Central memory CD4-positive, alpha-beta T cell (primary cell): ENCODE results near the gene MAVS.
"Not testable (repeated sequence)": the region's sequence is repeated elsewhere in the genome, so short reads cannot be mapped to it uniquely, and the experiment has no call there.

ENCODE experiments used
- DNase-seq: peaks from one replicate; pipeline ENCODE4 v3.0.0; 2022

Gene MAVS

DNA sequence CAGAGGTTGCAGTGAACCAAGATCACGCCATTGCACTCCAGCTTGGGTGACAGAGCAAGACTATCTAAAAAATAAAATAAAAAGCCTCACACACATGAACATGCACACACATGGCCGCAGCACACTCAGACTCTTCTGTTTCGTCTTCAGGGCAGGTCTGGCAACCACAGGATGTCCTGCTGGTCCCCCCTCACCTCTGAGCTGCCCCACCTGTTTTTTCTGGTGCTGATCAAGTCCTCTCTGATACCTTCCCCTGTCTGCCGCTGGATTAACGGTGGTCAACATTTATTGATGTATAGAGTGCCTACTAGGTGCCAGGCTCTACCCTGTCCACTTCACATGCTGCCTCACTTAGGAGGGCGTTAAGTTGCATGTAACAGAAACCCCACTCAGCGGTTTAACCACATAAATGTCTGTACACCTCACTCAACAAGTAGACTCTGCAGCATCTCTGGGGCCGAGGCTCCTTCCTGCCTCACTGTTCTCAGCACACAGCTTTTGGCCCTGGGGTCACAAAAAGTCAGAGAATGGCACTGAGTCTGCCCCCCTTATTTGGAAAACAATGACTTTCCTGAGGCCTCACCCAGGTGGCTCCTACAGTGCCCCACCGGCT is 30.8 kb upstream of the MAVS start:
- DNase-seq = peak; percentile 44

DNA sequence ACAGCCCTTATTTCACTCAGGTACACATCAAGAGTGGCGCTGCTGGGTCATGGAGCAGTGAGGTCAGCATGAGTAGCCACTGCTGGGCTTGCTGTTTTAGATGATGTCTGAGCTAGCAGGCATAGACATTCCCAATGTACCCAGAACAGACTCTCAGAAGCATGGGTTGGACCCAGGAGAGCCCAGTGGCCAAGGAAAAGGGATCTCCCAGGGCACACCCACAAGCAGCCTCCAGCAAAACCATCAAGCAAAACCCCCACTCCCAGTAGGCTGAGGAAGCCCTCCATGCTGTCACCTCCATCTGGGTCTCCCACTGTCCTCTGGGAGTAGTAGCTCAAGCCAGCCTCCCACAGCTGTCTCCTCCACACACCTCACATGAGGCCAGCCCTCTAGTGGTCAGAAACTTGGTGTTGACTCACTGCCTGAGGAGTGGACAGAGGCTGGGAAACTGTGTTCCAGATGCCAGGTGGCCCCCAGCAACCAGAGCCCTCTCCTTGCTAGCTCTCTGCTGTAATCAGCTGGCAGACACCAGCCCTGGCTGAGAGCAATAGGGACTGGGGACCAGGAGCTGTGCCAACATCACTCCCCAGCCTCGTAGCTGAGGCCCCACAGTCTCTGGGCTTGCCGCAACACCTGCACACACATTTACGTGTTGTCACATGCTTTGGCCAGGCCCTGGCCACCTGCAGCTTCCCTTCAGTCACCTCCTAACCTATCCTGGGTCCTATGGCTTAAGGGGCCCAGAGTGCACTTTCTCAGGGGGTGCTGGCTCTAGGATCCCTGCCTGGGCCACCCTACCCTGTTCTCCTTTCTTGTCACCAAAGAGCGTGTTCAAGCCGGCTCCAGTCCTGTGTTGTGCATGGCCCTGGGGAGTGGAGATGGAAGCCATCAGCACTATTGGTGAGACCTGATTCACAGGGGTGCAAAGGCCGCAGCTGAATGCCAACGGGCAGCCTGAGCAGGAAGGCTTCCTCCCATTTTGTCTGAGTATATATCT is 28.2 kb upstream of the MAVS start:
- DNase-seq = no peak

DNA sequence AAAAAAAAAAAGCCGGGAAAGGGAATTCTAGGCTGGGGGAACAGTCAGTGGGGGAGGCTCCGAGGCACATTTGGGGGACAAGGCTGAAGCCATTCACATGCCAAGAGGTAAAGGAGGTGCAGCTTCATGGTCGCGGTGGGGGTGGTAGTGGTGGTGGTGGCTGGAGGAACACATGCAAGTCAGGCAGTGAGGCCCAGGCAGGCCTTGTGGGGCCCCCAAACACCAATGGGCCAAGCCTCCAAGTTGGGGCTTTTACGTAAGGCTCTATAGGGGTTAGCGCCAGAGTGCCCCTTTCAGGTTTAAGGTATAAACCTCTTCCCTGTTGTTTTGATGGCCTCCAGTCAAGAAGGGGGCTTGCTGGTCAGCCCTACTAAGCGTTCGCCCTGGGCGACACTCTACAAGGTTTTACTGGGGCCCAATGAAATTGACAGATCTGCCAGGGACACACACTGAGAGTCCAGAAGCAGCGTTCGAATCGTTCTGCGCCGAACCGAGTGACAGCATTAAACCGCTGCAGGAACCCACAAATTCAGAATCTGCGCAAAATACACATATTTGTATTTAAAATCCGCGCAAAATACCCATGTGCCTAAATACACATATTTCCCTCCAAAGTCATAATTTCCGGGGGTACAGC is 27.1 kb upstream of the MAVS start:
- DNase-seq = no peak

GRCh38 chr20:3820048-3820900 is 26.4 kb upstream of the MAVS start, which contains the start of gene AP5S1:
TSS of gene AP5S1 (plus strand) at chr20:3820547. CDS start at chr20:3822118, 1,571 bp downstream.
- peak; percentile 90 for DNase-seq

DNA sequence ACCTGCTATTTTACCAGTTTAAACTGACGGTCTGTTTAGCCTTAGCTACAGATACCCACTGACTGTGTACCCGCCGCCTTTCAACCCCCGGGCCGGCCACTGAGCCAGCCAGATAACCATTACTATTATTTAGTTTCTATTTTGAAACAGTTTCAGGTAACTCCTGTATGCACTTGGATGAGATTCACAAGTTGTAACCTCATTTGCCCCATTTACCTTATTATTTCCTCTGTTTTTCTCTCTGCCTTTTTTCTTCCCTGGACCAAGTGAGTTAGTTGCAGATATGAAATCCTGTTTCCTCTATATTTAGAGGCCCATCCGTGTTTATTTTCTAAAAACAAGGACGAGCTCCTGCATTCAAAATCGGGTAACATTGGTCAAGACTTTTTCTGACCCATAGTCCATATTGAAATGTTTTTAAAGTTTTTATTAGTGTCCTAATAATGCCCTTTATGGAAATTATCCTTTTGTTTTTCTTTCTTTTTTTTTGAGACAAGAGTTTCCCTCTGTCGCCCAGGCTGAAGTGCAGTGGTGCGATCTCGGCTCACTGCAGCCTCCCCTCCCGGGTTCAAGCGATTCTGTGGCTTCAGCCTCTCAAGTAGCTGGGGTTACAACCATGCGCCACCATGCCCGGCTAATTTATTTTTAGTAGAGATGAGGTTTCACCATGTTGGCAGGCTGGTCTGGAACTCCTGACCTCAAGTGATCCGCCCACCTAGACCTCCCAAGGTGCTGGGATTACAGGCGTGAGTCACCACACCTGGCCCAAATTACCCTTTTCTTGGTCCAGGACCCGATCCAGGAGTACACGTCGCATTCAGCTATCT is 25.5 kb upstream of the MAVS start:
- no peak for DNase-seq

DNA sequence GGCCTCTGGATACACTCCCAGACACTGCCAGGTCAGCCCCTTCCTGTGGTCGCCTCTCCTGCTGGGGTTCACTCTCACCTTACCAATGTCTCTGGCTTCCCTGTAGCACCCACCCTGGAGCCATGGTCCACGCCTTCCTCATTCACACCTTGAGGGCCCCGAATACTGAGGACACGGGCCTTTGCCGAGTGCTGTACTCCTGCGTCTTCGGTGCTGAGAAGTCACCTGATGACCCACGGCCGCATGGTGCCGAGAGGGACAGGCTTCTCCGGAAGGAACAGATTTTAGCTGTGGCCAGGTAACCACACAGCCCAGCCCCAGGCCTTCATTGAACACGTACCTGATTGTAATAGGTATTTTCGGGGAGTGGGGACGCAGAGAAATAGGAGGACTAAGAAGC is 24.6 kb upstream of the MAVS start:
- no peak for DNase-seq

DNA sequence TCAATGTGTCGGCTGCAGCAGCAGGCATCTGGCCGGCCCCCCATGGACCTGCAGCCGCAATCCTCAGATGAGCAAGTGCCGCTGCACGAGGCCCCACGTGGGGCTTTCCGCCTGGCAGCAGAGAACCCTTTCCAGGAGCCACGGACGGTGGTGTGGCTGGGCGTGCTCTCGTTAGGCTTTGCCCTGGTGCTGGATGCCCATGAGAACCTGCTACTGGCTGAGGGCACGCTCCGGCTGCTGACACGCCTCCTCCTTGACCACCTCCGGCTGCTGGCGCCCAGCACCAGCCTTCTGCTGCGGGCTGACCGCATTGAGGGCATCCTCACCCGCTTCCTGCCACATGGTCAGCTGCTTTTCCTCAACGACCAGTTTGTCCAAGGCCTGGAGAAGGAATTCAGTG is 22.8 kb upstream of the MAVS start:
- DNase-seq = no peak

DNA sequence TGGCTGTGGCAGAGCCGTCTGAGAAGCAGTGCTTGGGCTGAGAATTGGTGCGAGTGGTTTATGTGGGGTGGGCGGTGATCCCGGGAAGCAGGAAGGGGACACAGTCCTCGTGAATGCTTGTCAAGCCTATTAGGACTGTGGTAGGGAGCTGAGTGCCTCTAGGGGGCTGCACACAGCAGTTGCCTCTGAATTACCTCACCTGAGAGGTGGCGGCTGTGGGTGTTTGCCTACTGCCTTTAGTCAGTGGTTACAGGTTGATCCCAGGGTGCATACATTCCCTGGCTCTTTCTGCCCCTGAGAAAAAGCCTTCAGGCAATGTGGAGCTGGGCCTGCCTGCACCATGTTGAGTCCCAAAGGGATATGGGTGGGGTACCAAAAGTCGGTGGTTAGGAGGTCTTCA is 21.1 kb upstream of the MAVS start:
- DNase-seq = no peak

GRCh38 chr20:3826420-3826819 is 20.2 kb upstream of the MAVS start:
- no peak for DNase-seq

DNA sequence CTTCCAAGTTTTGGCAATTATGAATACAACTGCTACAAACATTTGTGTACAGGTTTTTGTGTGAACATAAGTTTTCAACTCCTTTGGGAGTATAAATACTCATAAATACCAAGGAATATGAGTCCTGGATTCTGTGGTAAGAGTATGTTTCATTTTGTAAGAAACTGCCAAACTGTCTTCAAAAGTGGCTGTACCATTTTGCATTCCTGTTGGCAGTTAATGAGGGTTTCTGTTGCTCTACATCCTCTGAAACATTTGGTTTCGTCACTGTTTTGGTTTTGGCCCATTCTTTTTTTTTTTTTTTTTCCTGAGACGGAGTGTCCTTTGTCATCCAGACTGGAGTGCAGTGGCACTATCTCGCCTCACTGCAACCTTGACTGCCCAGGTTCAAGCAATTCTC is 17.8 kb upstream of the MAVS start:
- no peak for DNase-seq

DNA sequence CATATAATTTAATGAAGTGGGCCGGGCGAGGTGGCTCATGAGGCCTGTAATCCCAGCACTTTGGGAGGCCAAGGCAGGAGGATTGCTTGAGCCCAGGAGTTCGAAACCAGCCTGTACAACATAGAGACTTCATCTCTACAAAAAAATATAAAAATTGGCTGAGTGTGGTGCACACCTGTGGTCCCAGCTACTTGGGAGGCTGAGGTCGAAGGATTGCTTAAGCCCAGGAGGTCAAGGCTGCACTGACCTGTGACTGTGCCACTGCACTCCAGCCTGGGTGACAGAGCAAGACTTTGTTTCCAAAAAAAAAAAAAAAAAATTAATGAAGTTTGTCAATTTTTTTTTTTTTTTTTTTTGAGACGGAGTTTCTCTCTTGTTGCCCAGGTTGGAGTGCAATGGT is 16.7 kb upstream of the MAVS start:
- not testable (repeated sequence) for DNase-seq

GRCh38 chr20:3836132-3836531 is 10.5 kb upstream of the MAVS start:
- no peak for DNase-seq

DNA sequence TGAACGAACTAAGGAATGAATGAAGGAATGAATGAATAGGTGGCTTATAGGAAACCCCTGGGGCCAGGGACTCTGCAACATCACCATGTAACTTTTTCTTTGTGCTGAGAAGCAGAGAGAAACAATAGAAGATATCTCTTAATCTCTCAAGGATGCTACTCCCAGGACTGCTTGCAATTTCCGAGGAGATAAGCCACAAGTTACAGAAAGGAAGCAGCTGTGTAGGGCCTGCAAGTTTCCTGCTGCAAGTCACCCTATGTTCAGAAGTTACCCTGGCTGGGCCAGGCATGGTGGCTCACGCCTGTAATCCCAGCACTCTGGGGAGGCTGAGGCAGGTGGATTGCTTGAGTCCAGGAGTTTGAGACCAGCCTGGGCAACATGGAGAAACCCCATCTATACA is 7.3 kb upstream of the MAVS start:
- DNase-seq = no peak

DNA sequence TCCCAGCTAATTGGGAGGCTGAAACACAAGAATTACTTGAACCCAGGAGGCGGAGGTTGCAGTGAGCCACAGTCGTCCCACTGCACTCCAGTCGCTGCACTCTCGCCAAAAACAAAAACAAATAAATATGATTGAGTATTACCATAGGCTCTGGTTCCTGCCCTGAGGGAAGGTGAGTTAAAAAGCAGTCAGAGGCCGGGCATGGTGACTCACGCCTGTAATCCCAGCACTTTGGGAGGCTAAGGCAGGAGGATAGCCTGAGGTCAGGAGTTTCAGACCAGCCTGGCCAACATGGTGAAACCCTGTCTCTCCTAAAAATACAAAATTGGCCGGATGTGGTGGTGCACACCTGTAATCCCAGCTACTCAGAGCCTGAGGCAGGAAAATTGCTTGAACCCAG is 6.4 kb upstream of the MAVS start:
- DNase-seq = not testable (repeated sequence)

- no peak for DNase-seq
Observed at GRCh38 chr20:3842348-3842930, 4.2 kb upstream of the MAVS start.

- DNase-seq = no peak
Observed at GRCh38 chr20:3843490-3843889, 3.1 kb upstream of the MAVS start.

DNA sequence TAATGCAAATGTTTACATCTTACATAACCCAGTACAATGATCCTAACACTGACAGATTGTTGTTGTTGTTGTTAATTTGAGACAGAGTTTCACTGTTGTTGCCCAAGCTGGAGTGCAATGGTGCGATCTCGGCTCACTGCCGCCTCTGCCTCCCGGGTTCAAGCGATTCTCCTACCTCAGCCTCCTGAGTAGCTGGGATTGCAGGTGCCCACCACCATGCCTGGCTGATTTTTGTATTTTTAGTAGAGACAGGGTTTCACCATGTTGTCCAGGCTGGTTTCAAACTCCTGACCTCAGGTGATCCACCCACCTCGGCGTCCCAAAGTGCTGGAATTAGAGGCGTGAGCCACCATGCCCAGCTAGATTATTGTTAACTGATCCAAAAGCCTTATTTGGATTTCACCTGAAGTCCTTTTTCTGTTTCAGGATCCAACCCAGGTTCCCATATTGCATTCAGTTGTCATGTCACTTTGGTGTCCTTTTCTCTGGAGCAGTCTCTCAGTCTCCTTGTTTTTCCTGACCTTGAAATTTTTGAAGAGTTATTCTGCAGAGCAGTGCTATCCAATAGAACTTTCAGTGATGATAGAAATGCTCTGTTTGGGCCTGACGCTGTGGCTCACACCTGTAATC is 2.5 kb upstream of the MAVS start:
- DNase-seq = not testable (repeated sequence)

DNA sequence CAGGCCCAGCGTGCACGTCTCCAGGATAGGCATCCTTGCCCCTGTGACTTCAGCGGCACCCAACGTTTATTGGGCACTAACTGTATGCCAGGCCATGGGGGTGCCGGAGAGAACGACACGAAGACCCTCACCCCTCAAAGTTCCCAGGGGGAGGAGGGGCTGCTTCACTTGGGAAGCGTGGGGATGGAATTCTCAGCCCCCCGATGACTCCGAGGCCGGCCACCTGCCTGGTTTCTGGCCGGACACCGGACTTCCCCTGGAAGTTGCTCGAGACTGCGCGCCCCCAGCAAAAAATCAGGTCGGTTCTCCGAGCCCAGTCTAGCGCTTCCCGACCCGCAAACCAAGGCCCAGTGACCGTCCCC is 275 bp upstream of the MAVS start:
- DNase-seq = no peak

DNA sequence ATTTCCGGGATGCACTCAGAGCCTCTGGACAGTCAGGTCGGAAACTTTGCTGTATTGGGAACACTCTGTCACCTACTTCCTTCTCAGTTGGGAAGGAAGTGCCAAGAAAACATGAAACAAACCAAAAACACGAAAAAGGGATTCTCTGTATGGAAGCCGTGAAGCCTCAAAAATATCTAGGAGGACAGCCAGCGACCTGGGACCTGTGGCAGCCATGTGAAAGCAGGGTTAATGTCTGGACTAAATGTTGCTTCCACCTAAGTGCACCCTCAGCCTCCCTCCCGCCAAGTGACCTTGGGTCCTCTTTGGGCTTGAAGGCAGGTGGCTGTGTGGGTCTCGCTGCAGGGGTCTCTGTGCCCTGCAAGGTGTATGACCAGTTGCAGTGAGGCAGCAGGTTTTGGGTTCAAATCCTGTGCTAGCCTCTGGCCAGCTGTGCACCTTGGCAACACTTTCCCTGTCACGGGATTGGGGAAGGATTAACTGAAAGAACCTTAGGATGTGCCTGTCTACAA is 851 bp downstream of the MAVS start:
- DNase-seq = no peak

DNA sequence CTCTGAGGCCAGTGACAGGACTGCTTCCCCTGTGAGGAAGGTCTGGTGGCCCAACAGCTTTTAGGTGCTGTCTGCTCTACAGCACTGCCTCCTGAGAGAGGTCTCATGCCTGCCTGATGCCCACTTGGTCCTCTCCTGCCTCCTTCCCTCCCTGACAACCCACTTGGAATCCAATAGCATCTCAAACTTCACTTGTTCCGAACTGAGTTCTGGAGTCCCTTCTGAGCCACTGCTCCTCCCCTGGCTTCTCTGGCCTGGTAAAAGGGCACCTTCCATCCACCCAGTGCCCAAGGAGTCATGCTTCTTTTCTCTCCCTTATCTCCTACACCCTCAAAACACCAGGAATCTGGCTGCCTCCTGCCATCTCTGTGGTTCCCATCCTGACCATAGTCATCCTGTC is 1.9 kb downstream of the MAVS start:
- no peak for DNase-seq

GRCh38 chr20:3854462-3854871 is 7.8 kb downstream of the MAVS start:
- DNase-seq = no peak
